MM.1S (cell line): ENCODE results near the gene HS3ST6.

ENCODE experiments used
- DNase-seq: peaks from one replicate; pipeline ENCODE4 v3.0.0-alpha.2; 2015
- H2AFZ ChIP-seq: fragments of 300-600 bp; sonication (generic); 2 replicates; pipeline ENCODE4 v1.6.0; 2016; ENCODE audit warnings: antibody characterized with exemption, low read length
- H3F3A ChIP-seq: fragments of 300-600 bp; sonication (generic); 2 replicates; pipeline ENCODE4 v1.6.1; 2016; ENCODE audit warnings: mild to moderate bottlenecking, antibody characterized with exemption, low read length, moderate library complexity, mixed read lengths; ENCODE audit not compliant: insufficient read depth
- H3K27ac ChIP-seq: fragments of 300-600 bp; sonication (generic); 2 replicates; pipeline ENCODE4 v1.5.1; 2016; ENCODE audit warnings: mild to moderate bottlenecking, low read length
- H3K27me3 ChIP-seq: fragments of 300-600 bp; sonication (generic); replicated peaks from 2 replicates; pipeline ENCODE4 v1.6.0; 2016; ENCODE audit warnings: low read length; ENCODE audit not compliant: insufficient read depth
- H3K36me3 ChIP-seq: fragments of 300-600 bp; sonication (generic); replicated peaks from 2 replicates; pipeline ENCODE4 v1.6.1; 2016; ENCODE audit warnings: mild to moderate bottlenecking, low read length, mixed read lengths; ENCODE audit not compliant: insufficient read depth
- H3K4me1 ChIP-seq: fragments of 300-600 bp; sonication (generic); 2 replicates; pipeline ENCODE4 v1.6.1; 2016; ENCODE audit warnings: low read length, mixed read lengths
- H3K4me2 ChIP-seq: fragments of 300-600 bp; sonication (generic); 2 replicates; pipeline ENCODE4 v1.6.0; 2016; ENCODE audit warnings: low read depth, low read length
- H3K4me3 ChIP-seq: fragments of 300-600 bp; sonication (generic); 2 replicates; pipeline ENCODE4 v1.5.1; 2016; ENCODE audit warnings: low read length, mixed read lengths
- H3K79me2 ChIP-seq: fragments of 300-600 bp; sonication (generic); 2 replicates; pipeline ENCODE4 v1.6.1; 2016; ENCODE audit warnings: mixed run types, low read length, mixed read lengths
- H3K9ac ChIP-seq: fragments of 300-600 bp; sonication (generic); 2 replicates; pipeline ENCODE4 v1.6.1; 2016; ENCODE audit warnings: low read length, mixed read lengths
- H3K9me2 ChIP-seq: fragments of 300-600 bp; sonication (generic); replicated peaks from 2 replicates; pipeline ENCODE4 v1.6.1; 2016; ENCODE audit warnings: mild to moderate bottlenecking, low read length, mixed read lengths; ENCODE audit not compliant: insufficient read depth
- H3K9me3 ChIP-seq: fragments of 300-600 bp; sonication (generic); replicated peaks from 2 replicates; pipeline ENCODE4 v1.6.1; 2016; ENCODE audit warnings: mild to moderate bottlenecking, low read length, mixed read lengths; ENCODE audit not compliant: insufficient read depth
- H4K20me1 ChIP-seq: fragments of 300-600 bp; sonication (generic); 2 replicates; pipeline ENCODE4 v1.6.1; 2016; ENCODE audit warnings: mild to moderate bottlenecking, low read length, moderate library complexity, mixed read lengths; ENCODE audit not compliant: insufficient read depth
- CTCF ChIP-seq: fragments of 300-600 bp; sonication (generic); IDR thresholded peaks from 2 replicates; pipeline ENCODE4 v1.5.1; 2016; ENCODE audit warnings: antibody characterized with exemption, low read length, mixed read lengths
- EZH2 ChIP-seq: fragments of 300-600 bp; sonication (generic); optimal IDR thresholded peaks from 2 replicates; pipeline ENCODE3; 2017; ENCODE audit warnings: low read depth, mild to moderate bottlenecking, antibody characterized with exemption, low read length, mixed read lengths
- EZH2phosphoT487 ChIP-seq: fragments of 300-600 bp; sonication (generic); IDR thresholded peaks from 2 replicates; pipeline ENCODE4 v1.6.1; 2018; ENCODE audit warnings: antibody characterized with exemption, low read length

The HS3ST6 gene

GRCh38 chr16:1909561-1910231 lies 8.5 kb downstream of the HS3ST6 start:
- no peak for DNase-seq
- H3K4me1 ChIP-seq = peaks cover 8% of the 10 kb centered on the region
- no peaks in the 10 kb centered on the region for H4K20me1 ChIP-seq
- H3K9me3 ChIP-seq = no peaks in the 10 kb centered on the region
- no peak overlapping the region for H2AFZ ChIP-seq
- no peaks in the 10 kb centered on the region for H3K9me2 ChIP-seq
- no peaks in the 10 kb centered on the region for H3K79me2 ChIP-seq
- H3K27me3 ChIP-seq = peaks cover 11% of the 10 kb centered on the region
- H3K4me3 ChIP-seq = no peak overlapping the region
- no peak overlapping the region for H3K27ac ChIP-seq
- no peaks in the 10 kb centered on the region for H3F3A ChIP-seq
- no peak overlapping the region for H3K4me2 ChIP-seq
- TF ChIP-seq CTCF (no peak), EZH2phosphoT487 (no peak), EZH2 (no peak)
- no peak overlapping the region for H3K9ac ChIP-seq
- no peaks in the 10 kb centered on the region for H3K36me3 ChIP-seq

- TF ChIP-seq EZH2 (no peak), EZH2phosphoT487 (no peak), CTCF (no peak)
- H3K9ac ChIP-seq = no peak overlapping the region
- no peaks in the 10 kb centered on the region for H3K79me2 ChIP-seq
- no peaks in the 10 kb centered on the region for H4K20me1 ChIP-seq
- H3K9me3 ChIP-seq = no peaks in the 10 kb centered on the region
- no peak overlapping the region for H3K27ac ChIP-seq
- H2AFZ ChIP-seq = no peak overlapping the region
- peaks cover 5% of the 10 kb centered on the region; the same call in 1 of the 2 replicates for H3K27me3 ChIP-seq
- H3K4me2 ChIP-seq = no peak overlapping the region
- no peaks in the 10 kb centered on the region for H3K9me2 ChIP-seq
- no peaks in the 10 kb centered on the region for H3K36me3 ChIP-seq
- H3K4me3 ChIP-seq = no peak overlapping the region
- DNase-seq = no peak
- no peaks in the 10 kb centered on the region for H3F3A ChIP-seq
- H3K4me1 ChIP-seq = peaks cover 8% of the 10 kb centered on the region
These were observed 9.2 kb downstream of the HS3ST6 start for GRCh38 chr16:1908983-1909382.

DNA sequence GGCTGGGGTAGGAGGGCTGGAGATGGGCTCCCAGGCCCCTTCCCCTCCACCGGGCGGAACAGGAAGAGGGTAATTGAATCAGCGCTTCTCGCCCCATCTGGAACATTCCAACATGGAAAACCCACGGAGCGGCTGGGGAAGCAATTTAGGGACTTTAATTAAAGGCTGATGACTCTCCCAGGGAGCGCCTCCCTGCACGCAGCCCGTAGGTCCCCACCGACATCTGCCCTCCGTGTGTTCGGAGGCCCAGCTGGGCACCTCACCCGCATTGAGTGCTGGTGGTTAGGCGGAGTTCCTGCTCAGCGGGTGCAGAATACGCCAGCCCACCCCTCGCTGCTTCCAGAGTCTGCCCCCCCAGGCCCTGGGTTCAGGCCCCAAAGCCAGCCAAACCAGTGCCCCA lies 10.0 kb downstream of the HS3ST6 start:
- H3K4me1 ChIP-seq = peaks cover 8% of the 10 kb centered on the region
- no peak overlapping the region for H2AFZ ChIP-seq
- H3K79me2 ChIP-seq = no peaks in the 10 kb centered on the region
- H3K9me2 ChIP-seq = no peaks in the 10 kb centered on the region
- no peak overlapping the region for H3K4me3 ChIP-seq
- H3K36me3 ChIP-seq = no peaks in the 10 kb centered on the region
- peaks cover 5% of the 10 kb centered on the region; the same call in 1 of the 2 replicates for H3K27me3 ChIP-seq
- H3K27ac ChIP-seq = no peak overlapping the region
- H3K9me3 ChIP-seq = no peaks in the 10 kb centered on the region
- TF ChIP-seq CTCF (no peak), EZH2 (no peak), EZH2phosphoT487 (no peak)
- no peak overlapping the region for H3K4me2 ChIP-seq
- H3F3A ChIP-seq = no peaks in the 10 kb centered on the region
- DNase-seq = no peak
- H3K9ac ChIP-seq = no peak overlapping the region
- no peaks in the 10 kb centered on the region for H4K20me1 ChIP-seq
